Fibroblast of peridontal ligament (primary cell): ENCODE measurements around the gene SNAPC1.
A peak's percentile ranks its signal among the peaks of the same experiment; 100 is the strongest.
"Not testable (repeated sequence)": the region's sequence is repeated elsewhere in the genome, so short reads cannot be mapped to it uniquely, and the experiment has no call there.

Source experiments
- DNase-seq: peaks from one replicate; pipeline ENCODE4 v3.0.0-alpha.2; 2010; ENCODE audit errors: extremely low read depth

The SNAPC1 gene, protein sequence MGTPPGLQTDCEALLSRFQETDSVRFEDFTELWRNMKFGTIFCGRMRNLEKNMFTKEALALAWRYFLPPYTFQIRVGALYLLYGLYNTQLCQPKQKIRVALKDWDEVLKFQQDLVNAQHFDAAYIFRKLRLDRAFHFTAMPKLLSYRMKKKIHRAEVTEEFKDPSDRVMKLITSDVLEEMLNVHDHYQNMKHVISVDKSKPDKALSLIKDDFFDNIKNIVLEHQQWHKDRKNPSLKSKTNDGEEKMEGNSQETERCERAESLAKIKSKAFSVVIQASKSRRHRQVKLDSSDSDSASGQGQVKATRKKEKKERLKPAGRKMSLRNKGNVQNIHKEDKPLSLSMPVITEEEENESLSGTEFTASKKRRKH

GRCh38 chr14:61761959-61762786 lies at the start of gene SNAPC1:
Gene SNAPC1, plus strand, starts transcription at chr14:61762420. Its CDS starts 41 bp downstream, at chr14:61762461.
- peak; percentile 99 for DNase-seq

DNA sequence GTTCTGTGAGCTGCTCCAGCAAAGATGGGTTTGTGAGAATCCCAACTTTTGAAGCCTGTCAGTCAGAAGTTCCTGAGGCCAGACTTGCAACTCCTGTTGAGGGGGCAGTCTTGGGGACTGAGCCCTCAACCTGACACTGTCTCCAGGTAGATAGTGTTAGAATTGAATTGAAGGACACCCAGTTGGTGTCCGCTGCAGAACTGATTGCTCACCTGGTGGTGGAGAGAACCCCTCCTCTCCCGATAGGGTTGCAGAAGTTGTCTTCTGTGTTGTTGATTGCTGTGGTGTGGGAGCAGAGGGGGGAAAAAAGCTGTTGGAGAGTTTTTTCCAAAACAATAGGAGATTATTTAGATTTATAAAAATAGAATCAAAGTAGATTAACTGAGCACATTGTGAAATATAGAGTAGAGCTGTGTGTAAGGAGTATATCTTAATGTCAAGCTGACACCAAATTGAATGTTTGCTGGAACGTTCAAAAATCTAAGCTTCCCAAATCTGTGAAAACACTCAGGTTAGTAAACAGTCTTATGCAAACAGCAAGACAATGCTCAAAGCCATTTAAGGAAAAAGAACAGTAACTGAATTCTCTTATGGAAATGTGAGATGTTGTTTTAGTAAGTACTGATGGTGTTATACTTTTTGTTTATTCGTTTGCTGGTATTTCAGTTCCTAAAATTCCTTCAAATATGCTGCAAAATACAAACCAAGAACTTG lies 48.3 kb upstream of the SNAPC1 start:
- DNase-seq: no peak

- DNase-seq: no peak
Measured at GRCh38 chr14:61716956-61717355, 45.3 kb upstream of the SNAPC1 start.

- DNase-seq: no peak
Measured at GRCh38 chr14:61718039-61718438, 44.2 kb upstream of the SNAPC1 start.

GRCh38 chr14:61719344-61720293 lies 42.6 kb upstream of the SNAPC1 start:
- no peak for DNase-seq

DNA sequence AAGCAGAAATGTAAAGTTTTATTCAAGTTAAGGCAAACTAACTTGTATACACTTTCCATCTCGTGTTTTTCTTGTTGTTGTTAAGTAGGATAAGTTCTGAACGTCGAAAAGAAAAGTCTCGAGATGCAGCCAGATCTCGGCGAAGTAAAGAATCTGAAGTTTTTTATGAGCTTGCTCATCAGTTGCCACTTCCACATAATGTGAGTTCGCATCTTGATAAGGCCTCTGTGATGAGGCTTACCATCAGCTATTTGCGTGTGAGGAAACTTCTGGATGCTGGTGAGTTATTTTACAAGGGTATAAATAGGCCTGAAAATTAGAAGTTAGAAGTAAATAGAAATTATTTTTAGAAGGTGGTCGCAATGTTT lies 41.9 kb upstream of the SNAPC1 start:
- no peak for DNase-seq

DNA sequence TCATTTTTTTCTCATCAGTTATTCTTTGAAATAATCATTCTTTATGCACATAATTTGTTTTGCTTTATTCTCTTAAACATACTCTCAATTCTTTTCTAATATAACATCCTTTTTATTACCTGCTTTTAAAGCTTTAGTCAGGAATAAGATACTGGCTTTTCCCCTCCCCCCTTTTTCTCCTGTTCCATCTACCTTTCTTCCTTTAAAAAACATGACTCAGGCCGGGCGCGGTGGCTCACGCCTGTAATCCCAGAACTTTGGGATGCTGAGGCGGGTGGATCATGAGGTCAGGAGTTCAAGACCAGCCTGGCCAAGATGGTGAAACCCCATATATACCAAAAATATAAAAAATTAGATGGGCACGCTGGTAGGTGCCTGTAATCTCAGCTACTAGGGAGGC lies 41.5 kb upstream of the SNAPC1 start:
- no peak for DNase-seq

DNA sequence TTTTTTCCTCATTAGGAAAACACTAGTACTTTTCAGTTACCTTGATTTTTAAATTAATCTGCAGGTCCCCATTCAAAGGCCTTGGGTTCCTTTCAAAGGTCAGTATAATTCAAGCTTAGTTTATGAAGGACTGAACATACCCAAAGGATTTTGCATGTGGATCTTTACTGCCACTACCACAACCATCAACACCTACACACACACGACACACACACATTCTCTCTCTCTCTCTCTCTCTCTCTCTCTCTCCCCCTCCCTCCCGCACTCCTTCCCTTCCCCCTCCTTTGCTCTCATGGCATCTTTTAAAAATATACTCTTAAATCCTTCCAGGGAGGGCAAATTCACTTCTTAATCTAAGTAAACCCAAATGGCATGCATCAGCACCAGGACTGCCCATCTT lies 38.1 kb upstream of the SNAPC1 start:
- DNase-seq: no peak

- no peak for DNase-seq
Measured at GRCh38 chr14:61726778-61727658, 35.2 kb upstream of the SNAPC1 start.

DNA sequence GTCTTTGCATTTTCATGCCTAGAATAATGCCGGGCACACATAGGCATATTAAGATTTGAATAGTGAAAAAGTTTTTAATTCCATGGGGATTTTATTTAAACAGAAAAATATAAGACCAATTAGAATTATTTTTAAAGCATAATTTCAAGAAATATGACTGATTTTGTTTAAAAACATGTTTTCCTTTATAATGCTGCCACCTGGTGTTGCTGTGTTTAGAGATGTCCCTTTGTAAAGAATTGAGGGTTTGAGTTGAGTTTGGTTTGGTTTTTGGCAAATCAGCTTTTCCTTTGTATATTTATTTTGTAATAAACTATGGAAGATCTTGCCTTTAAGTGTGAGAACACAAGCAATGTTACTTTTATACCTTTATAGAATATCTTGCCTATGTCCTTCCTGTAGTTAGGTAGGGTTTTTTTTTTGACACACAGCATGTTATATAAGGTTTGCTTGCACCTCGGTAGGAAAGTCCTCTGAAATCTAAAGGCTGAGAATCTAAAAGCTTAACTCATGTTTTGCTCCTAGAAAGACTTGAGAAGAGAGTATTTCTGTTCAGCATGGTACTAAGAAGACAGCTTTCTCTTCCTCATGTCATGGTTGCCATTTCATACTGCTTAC lies 31.4 kb upstream of the SNAPC1 start:
- peak; percentile 70 for DNase-seq

DNA sequence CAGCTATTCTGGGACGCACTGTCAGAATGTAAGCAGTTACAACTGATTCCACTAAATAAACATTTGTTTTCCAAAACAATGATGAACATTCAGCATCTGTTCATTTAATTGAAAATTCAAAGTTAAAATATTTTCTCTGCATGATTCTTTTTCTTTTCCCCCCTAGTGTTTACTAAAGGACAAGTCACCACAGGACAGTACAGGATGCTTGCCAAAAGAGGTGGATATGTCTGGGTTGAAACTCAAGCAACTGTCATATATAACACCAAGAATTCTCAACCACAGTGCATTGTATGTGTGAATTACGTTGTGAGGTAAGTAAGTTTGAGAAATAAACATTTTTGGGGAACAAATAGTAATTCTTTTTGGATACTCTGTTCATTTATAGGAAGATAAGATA lies 28.2 kb upstream of the SNAPC1 start:
- DNase-seq: no peak

- DNase-seq: no peak
Measured at GRCh38 chr14:61736751-61737150, 25.5 kb upstream of the SNAPC1 start.

DNA sequence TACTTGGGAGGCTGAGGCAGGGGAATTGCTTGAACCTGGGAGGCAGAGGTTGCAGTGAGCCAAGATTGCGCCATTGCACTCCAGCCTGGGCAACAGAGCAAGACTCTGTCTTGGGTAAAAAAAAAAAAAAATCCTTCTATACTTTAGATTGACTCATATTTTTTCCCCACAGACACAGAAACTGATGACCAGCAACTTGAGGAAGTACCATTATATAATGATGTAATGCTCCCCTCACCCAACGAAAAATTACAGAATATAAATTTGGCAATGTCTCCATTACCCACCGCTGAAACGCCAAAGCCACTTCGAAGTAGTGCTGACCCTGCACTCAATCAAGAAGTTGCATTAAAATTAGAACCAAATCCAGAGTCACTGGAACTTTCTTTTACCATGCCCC lies 24.3 kb upstream of the SNAPC1 start:
- no peak for DNase-seq

- DNase-seq: no peak
Measured at GRCh38 chr14:61739133-61739532, 23.1 kb upstream of the SNAPC1 start.

GRCh38 chr14:61742371-61742770 lies 19.8 kb upstream of the SNAPC1 start:
- no peak for DNase-seq

GRCh38 chr14:61744238-61744637 lies 18.0 kb upstream of the SNAPC1 start:
- no peak for DNase-seq

DNA sequence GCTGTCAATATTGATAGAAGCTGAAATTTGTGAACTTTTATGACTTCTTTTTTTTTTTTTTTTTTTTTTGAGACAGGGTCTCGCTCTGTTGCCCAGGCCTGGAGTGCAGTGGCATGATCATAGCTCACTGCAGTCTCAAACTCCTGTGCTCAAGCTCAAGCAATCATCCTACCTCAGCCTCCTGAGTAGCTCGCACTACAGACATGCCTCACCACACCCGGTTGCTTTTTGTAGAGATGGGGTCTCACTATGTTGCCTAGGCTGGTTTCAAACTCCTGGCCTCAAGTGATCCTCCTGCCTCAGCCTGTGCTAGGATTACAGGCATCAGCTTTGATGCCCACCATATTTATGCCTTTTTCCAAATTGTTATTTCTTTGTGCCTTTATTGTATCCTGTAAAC lies 15.9 kb upstream of the SNAPC1 start:
- DNase-seq: not testable (repeated sequence)

- DNase-seq: no peak
Measured at GRCh38 chr14:61746881-61747280, 15.3 kb upstream of the SNAPC1 start.

- peak; percentile 55 for DNase-seq
Measured at GRCh38 chr14:61747342-61747741, 14.9 kb upstream of the SNAPC1 start.

DNA sequence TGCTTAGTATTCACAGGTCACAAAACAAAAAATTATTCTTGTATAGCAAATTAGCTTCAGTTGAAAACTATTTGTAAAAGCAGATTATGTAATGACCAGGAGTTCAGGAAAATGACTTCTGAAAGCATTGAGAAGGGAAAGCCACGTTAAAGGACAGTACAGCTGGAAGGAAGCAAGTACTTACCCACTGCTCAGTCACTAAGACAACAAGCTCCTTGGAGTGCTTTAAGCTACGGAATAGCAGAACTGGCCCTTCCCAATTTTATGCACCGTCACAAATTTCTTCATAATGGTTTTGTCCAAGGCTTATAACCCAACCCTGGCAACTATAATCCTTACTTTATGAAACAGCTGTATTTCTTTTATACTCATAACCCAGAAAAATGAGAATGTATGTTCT lies 13.0 kb upstream of the SNAPC1 start:
- no peak for DNase-seq
